HCT116 (cell line): ENCODE data around the gene SUSD4.

Experiments used
- CTCF ChIP-seq, 3 experiments: fragments of 200-600 bp in 1 of 3; sonication (generic) in 1 of 3; IDR thresholded peaks in 2 of 3; conservative IDR thresholded peaks in 1 of 3; 2 replicates each; pipeline ENCODE4 v1.5.1; 2012 to 2017; ENCODE audit warnings: low read depth in 2 of 3, low read length in 2 of 3, antibody characterized with exemption in 1 of 3, borderline replicate concordance in 1 of 3, control low read depth in 1 of 3, mild to moderate bottlenecking in 1 of 3, mixed read lengths in 1 of 3, mixed run types in 1 of 3, moderate library complexity in 1 of 3; ENCODE audit not compliant: insufficient read depth in 1 of 3
- POLR2A ChIP-seq: IDR thresholded peaks from 2 replicates; pipeline ENCODE4 v1.7.0; 2011; ENCODE audit warnings: borderline replicate concordance; ENCODE audit not compliant: insufficient read depth, insufficient read length; ENCODE audit errors: extremely low read depth

- no peak for TF ChIP-seq CTCF (IDR thresholded peaks at IDR 0.05 in 2 of 3, conservative IDR thresholded peaks at IDR 0.05 in 1 of 3; ENCODE audit: borderline replicate concordance in 1 of 3, insufficient read depth in 1 of 3, low read depth in 2 of 3, low read length in 2 of 3)
- no peak for TF ChIP-seq POLR2A
Measured at GRCh38 chr1:223226271-223226670, 137.7 kb downstream of the SUSD4 start.
